Upper lobe of left lung (tissue), 6 donors: Measurements from ENCODE around the gene PLA2G15. TPM values are rescaled to one million over a fixed set of nuclear protein-coding genes. Genes with fewer than 3 reads are reported as not detected.

Experiments used
- ATAC-seq, 2 donors: fragments of 200-7000 bp; cut with Tn5 transposase; one replicate each; pipeline ENCODE4 v1.9.1; 2022; ENCODE audit warnings: mild to moderate bottlenecking in 2 of 2, moderate library complexity in 2 of 2; ENCODE audit not compliant: low FRiP score in 2 of 2
- DNase-seq, 2 donors: peaks; one replicate each; pipeline ENCODE4 v3.0.0-alpha.2; 2019 to 2020
- H3K27ac ChIP-seq, 4 donors: fragments of 200-600 bp; sonication (generic); one replicate each; pipeline ENCODE4 v1.5.1; 2016 to 2019
- H3K27me3 ChIP-seq, 4 donors: fragments of 200-600 bp; sonication (generic); one replicate each; pipeline ENCODE4 v1.5.1; 2017 to 2019
- H3K36me3 ChIP-seq, 4 donors: fragments of 200-600 bp; sonication (generic); one replicate each; pipeline ENCODE4 v1.5.1; 2016 to 2019
- H3K4me1 ChIP-seq, 4 donors: fragments of 200-600 bp; sonication (generic); one replicate each; pipeline ENCODE4 v1.5.1; 2018 to 2019
- H3K4me3 ChIP-seq, 4 donors: fragments of 200-600 bp; sonication (generic); one replicate each; pipeline ENCODE4 v1.5.1; 2017 to 2019; ENCODE audit warnings: mild to moderate bottlenecking in 2 of 4, moderate library complexity in 1 of 4
- H3K9me3 ChIP-seq, 4 donors: fragments of 200-600 bp; sonication (generic); one replicate each; pipeline ENCODE4 v1.5.1; 2018 to 2019
- EP300 ChIP-seq, 4 donors: sonication (generic); formaldehyde crosslinking; IDR thresholded peaks; one replicate each; pipeline ENCODE4 v1.5.1; 2017; ENCODE audit warnings: antibody characterized with exemption in 4 of 4, control low read depth in 2 of 4
- POLR2A ChIP-seq, 4 donors: fragments of 450-650 bp; IDR thresholded peaks; one replicate each; pipeline ENCODE4 v1.5.1; 2016 to 2017; ENCODE audit warnings: antibody characterized with exemption in 4 of 4, mild to moderate bottlenecking in 2 of 4
- POLR2AphosphoS5 ChIP-seq, 2 donors: sonication (generic); formaldehyde crosslinking; IDR thresholded peaks; one replicate each; pipeline ENCODE4 v1.5.1; 2017; ENCODE audit warnings: antibody characterized with exemption in 2 of 2
- WGBS, 2 donors: methylation state at CpG; one replicate each; pipeline ENCODE4 v1.1.5; 2017 to 2018; 5-methylcytosine and 5-hydroxymethylcytosine counted together
- total RNA-seq, 6 donors: library from RNA; depleted of rRNA in 4 of 6; stranded (reverse); fragments of >200 nt in 4 of 6; gene quantifications; one replicate each; pipeline versions ENCODE4 v1.1.0 to v1.2.1, GENCODE V29; 2016 to 2021
- TF ChIP-seq, protein P1 (sequence below), 6 experiments: fragments of 450-650 bp in 4 of 6; fragments of 200-600 bp in 2 of 6; sonication (generic) in 2 of 6; IDR thresholded peaks; one replicate each; pipeline ENCODE4 v1.5.1; 2016 to 2019; ENCODE audit warnings: antibody characterized with exemption in 6 of 6
- donor health status: DM: no; HTN: no; CAD: no; lungs with moderate emphysema.
- donor health status: DM: no; HTN: yes; CAD: no; lungs with severe emphysema.

The PLA2G15 gene
- total RNA-seq, 6 donors from 2014 or later, result 25.6 to 84.8 (median 57.5) TPM

DNA sequence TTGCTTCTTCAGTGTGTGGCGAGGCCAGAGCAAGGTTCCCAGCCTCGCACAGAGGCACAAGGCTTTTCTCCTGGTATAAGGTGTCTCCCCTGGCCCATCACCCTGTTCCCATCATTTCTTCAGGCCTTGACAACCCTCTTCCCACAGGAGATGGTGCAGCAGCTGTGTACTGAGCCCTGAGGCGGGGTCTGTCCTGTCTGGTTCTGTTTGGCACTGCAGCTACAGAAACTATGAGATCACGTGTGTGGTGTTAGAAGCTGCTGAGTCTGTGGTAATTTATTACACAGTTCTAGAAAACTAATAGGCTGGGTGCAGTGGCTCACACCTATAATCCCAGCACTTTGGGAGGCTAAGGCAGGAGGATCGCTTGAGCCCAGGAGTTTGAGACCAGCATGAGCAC is 7.2 kb downstream of the PLA2G15 start:
- TF ChIP-seq EP300 (IDR thresholded peaks at IDR 0.05) (no peak), POLR2A (IDR thresholded peaks at IDR 0.05) (no peak), POLR2AphosphoS5 (IDR thresholded peaks at IDR 0.05) (no peak)
- TF ChIP-seq, protein P1, sequence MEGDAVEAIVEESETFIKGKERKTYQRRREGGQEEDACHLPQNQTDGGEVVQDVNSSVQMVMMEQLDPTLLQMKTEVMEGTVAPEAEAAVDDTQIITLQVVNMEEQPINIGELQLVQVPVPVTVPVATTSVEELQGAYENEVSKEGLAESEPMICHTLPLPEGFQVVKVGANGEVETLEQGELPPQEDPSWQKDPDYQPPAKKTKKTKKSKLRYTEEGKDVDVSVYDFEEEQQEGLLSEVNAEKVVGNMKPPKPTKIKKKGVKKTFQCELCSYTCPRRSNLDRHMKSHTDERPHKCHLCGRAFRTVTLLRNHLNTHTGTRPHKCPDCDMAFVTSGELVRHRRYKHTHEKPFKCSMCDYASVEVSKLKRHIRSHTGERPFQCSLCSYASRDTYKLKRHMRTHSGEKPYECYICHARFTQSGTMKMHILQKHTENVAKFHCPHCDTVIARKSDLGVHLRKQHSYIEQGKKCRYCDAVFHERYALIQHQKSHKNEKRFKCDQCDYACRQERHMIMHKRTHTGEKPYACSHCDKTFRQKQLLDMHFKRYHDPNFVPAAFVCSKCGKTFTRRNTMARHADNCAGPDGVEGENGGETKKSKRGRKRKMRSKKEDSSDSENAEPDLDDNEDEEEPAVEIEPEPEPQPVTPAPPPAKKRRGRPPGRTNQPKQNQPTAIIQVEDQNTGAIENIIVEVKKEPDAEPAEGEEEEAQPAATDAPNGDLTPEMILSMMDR (IDR thresholded peaks at IDR 0.05), result no peak
- Histone ChIP-seq H3K4me3 (no peak overlapping the region), H3K27ac (no peak overlapping the region), H3K9me3 (no peaks in the 10 kb centered on the region), H3K4me1 (peaks cover 0 to 12% (median 4%) of the 10 kb centered on the region in 4 donors), H3K27me3 (no peaks in the 10 kb centered on the region), H3K36me3 (peaks cover 8 to 81% (median 37%) of the 10 kb centered on the region in 4 donors)
- 87 to 95% methylated on average over 5 of the region's 5 CpGs for WGBS, 2 donors
- DNase-seq, result no peak
- no peak for ATAC-seq

DNA sequence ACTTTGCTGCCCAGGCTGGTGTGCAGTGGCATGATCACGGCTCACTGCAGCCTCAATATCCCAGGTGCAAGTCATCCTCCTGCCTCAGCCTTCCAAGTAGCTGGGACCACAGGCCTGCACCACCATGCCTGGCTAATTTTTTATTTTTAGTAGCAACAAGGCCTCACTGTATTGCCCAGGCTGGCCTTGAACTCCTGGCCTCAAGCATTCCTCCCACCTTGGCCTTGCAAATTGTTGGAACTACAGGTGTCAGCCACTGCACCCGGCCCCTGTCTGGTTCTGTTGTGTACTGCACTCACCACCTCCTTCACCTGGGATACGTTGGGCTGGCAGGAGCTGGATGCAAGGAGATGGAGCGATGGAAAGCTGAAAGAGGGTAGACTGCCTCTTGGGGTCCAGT is 8.5 kb downstream of the PLA2G15 start:
- H3K36me3 ChIP-seq, result peaks cover 8 to 90% (median 40%) of the 10 kb centered on the region in 4 donors
- WGBS, 2 donors, result 90 to 97% methylated on average over 4 of the region's 4 CpGs
- H3K9me3 ChIP-seq, result no peaks in the 10 kb centered on the region
- H3K27ac ChIP-seq, result no peak overlapping the region
- no peak for DNase-seq
- no peak for ATAC-seq
- no peaks in the 10 kb centered on the region for H3K27me3 ChIP-seq
- TF ChIP-seq, protein P1 (IDR thresholded peaks at IDR 0.05), result no peak
- no peak for TF ChIP-seq POLR2A (IDR thresholded peaks at IDR 0.05)
- no peak for TF ChIP-seq POLR2AphosphoS5 (IDR thresholded peaks at IDR 0.05)
- no peak for TF ChIP-seq EP300 (IDR thresholded peaks at IDR 0.05)
- no peak overlapping the region for H3K4me3 ChIP-seq
- peaks cover 0 to 10% (median 3%) of the 10 kb centered on the region in 4 donors for H3K4me1 ChIP-seq

DNA sequence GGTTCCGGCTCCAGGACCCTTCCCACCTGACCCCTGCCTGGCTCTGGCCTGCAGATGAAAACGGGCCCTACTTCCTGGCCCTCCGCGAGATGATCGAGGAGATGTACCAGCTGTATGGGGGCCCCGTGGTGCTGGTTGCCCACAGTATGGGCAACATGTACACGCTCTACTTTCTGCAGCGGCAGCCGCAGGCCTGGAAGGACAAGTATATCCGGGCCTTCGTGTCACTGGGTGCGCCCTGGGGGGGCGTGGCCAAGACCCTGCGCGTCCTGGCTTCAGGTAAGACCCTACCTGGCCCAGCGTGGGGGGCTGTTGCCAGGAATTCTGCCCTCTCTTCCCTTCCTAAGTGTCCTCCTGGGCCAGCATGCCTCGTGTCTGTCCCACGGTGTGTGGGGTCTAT is 10.5 kb downstream of the PLA2G15 start:
- no peak overlapping the region for H3K4me3 ChIP-seq
- no peaks in the 10 kb centered on the region for H3K27me3 ChIP-seq
- no peak for ATAC-seq
- WGBS, 2 donors, result 90 to 95% methylated on average over 8 to 18 of the region's 18 CpGs
- no peak for TF ChIP-seq POLR2AphosphoS5 (IDR thresholded peaks at IDR 0.05)
- TF ChIP-seq EP300 (IDR thresholded peaks at IDR 0.05), result no peak
- TF ChIP-seq, protein P1 (IDR thresholded peaks at IDR 0.05), result no peak
- TF ChIP-seq POLR2A (IDR thresholded peaks at IDR 0.05), result no peak
- peaks cover 0 to 10% (median 3%) of the 10 kb centered on the region in 4 donors for H3K4me1 ChIP-seq
- no peak overlapping the region for H3K27ac ChIP-seq
- DNase-seq, result peak in 1 of 2 donors; percentile 72
- H3K9me3 ChIP-seq, result no peaks in the 10 kb centered on the region
- H3K36me3 ChIP-seq, result peaks cover 8 to 90% (median 49%) of the 10 kb centered on the region in 4 donors

DNA sequence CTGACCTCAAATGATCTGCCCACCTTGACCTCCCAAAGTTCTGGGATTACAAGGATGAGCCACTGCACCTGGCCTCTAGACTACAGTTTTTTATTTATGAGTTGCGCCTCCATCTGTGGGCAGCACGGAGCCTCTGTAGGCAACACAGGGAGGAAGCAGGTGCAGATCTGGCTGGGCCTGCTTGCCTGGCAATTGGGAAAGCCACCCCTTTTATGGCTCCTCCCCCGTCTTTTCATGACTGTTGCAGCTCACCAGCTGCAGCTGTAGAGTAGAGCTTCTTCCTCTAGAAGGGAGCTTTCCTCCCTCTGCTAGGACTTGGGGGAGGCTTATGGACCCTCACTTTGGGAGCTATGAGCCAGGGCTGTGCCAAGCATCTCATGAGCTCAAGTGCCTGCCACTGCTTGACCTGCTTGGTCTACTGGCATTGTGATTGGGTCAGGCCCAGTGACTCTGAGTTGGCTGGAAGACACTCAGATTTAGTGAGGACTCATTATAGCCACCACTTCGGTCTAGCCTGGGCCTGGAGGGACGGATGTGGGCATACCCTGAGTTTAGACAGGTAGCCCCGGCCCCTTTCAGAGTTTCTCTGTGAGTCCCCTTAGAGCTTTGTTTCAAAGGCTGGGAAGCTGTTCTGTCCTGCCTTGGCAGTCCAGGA is 12.2 kb downstream of the PLA2G15 start:
- H3K4me3 ChIP-seq, result no peak overlapping the region
- no peaks in the 10 kb centered on the region for H3K9me3 ChIP-seq
- 56 to 69% methylated on average over 6 of the region's 6 CpGs for WGBS, 2 donors
- H3K4me1 ChIP-seq, result peaks cover 0 to 10% (median 5%) of the 10 kb centered on the region in 4 donors
- no peak for DNase-seq
- peaks cover 8 to 79% (median 47%) of the 10 kb centered on the region in 4 donors for H3K36me3 ChIP-seq
- TF ChIP-seq EP300 (IDR thresholded peaks at IDR 0.05) (no peak), POLR2A (IDR thresholded peaks at IDR 0.05) (no peak), POLR2AphosphoS5 (IDR thresholded peaks at IDR 0.05) (no peak)
- TF ChIP-seq, protein P1 (IDR thresholded peaks at IDR 0.05), result no peak
- peak in 1 of 2 donors; percentile 23 for ATAC-seq
- no peaks in the 10 kb centered on the region for H3K27me3 ChIP-seq
- peak overlapping the region; percentile 37 to 61 (median 53) for H3K27ac ChIP-seq
